K562 (cell line): ENCODE results near the gene GPER1. TPM values are rescaled to one million over a fixed set of nuclear protein-coding genes. Genes with fewer than 3 reads are reported as not detected.

Experiments used
- DMBX1 ChIP-seq: fragments of 250-450 bp; sonication (Bioruptor Pico); IDR thresholded peaks from 2 replicates; pipeline ENCODE4 v1.8.0; 2022; ENCODE audit warnings: inconsistent platforms, mild to moderate bottlenecking, moderate library complexity, borderline replicate concordance
- ETV5 ChIP-seq: sonication (generic); formaldehyde crosslinking; IDR thresholded peaks from 2 replicates; pipeline ENCODE4 v1.4.0; 2020; ENCODE audit warnings: low read depth, mild to moderate bottlenecking, missing genetic modification reagents
- HMG20B ChIP-seq: fragments of 250-450 bp; sonication (Bioruptor Pico); IDR thresholded peaks from 2 replicates; pipeline ENCODE4 v1.5.0; 2021; ENCODE audit warnings: mild to moderate bottlenecking
- MCM3 ChIP-seq: fragments of 450-650 bp; IDR thresholded peaks from 2 replicates; pipeline ENCODE4 v1.6.1; 2016
- POU5F1 ChIP-seq: fragments of 150-350 bp; IDR thresholded peaks from 2 replicates; pipeline ENCODE4 v1.6.1; 2014; ENCODE audit warnings: borderline replicate concordance, low read length, low read depth, mild to moderate bottlenecking; ENCODE audit not compliant: partially characterized antibody
- RFX5 ChIP-seq: IDR thresholded peaks from 2 replicates; pipeline ENCODE4 v1.6.1; 2011; ENCODE audit warnings: low read depth, mild to moderate bottlenecking, improper control_type of control experiment, low read length
- RNF2 ChIP-seq: sonication (generic); IDR thresholded peaks from 2 replicates; pipeline ENCODE4 v1.6.1; 2016
- SIN3A ChIP-seq, 2 experiments: fragments of 150-350 bp in 1 of 2; IDR thresholded peaks; 2 replicates each; pipeline ENCODE4 v1.6.1; 2011 to 2016; ENCODE audit warnings: borderline replicate concordance in 2 of 2, low read depth in 2 of 2, low read length in 2 of 2, mild to moderate bottlenecking in 2 of 2, moderate library complexity in 2 of 2; ENCODE audit not compliant: control insufficient read depth in 1 of 2
- SRSF1 ChIP-seq: fragments of 200-400 bp; formaldehyde crosslinking; IDR thresholded peaks from 2 replicates; pipeline ENCODE4 v1.6.1; 2017; ENCODE audit warnings: mild to moderate bottlenecking, low read depth, low read length, moderate library complexity
- STAT5A ChIP-seq: IDR thresholded peaks from 2 replicates; pipeline ENCODE4 v1.6.1; 2012; ENCODE audit warnings: low read length, inconsistent platforms, borderline replicate concordance
- ZC3H11A ChIP-seq: IDR thresholded peaks from 2 replicates; pipeline ENCODE4 v1.6.1; 2012; ENCODE audit warnings: low read depth, low read length, improper control_type of control experiment
- polyA plus RNA-seq, 8 experiments: library from polyadenylated mRNA; depleted of rRNA in 4 of 8; stranded (reverse) in 5 of 8; unstranded in 3 of 8; fragments of >200 nt; fragmentation: Nextera tagmentation in 2 of 8; fragmentation: Illumina TruSeq in 1 of 8; extraction: Ambion mirVana in 2 of 8; extraction: Trizol in 1 of 8; gene quantifications; 2 replicates each; pipeline versions ENCODE4 v1.2.1 to v1.2.3, GENCODE V29; 2011 to 2014; ENCODE audit warnings: inconsistent platforms in 1 of 8, missing spikeins in 1 of 8
- total RNA-seq, 7 experiments: library from RNA; depleted of rRNA in 6 of 7; stranded (reverse); fragments of >200 nt in 6 of 7; fragmentation: Illumina TruSeq in 2 of 7; extraction: Trizol in 2 of 7; gene quantifications; 2 replicates each; pipeline versions ENCODE4 v1.2.1 to v1.2.3, GENCODE V29; 2011 to 2021; ENCODE audit warnings: low replicate concordance in 1 of 7
- TF ChIP-seq, protein P1 (sequence below): fragments of 450-650 bp; IDR thresholded peaks from 2 replicates; pipeline ENCODE4 v1.6.1; 2018; ENCODE audit not compliant: partially characterized antibody
- TF ChIP-seq, protein P2 (sequence below): fragments of 250-450 bp; sonication (Bioruptor Pico); IDR thresholded peaks from 2 replicates; pipeline ENCODE4 v1.8.0; 2021; ENCODE audit warnings: moderate library complexity, mild to moderate bottlenecking, inconsistent platforms
- TF ChIP-seq, protein P3 (sequence below): sonication (generic); formaldehyde crosslinking; IDR thresholded peaks from 2 replicates; pipeline ENCODE4 v1.8.0; 2022; ENCODE audit warnings: mild to moderate bottlenecking, missing genetic modification reagents, borderline replicate concordance
- TF ChIP-seq, protein P4 (sequence below): sonication (generic); formaldehyde crosslinking; IDR thresholded peaks from 2 replicates; pipeline ENCODE4 v1.8.0; 2022; ENCODE audit warnings: missing genetic modification reagents, mild to moderate bottlenecking, moderate library complexity, borderline replicate concordance
- TF ChIP-seq, protein P5 (sequence below): fragments of 450-650 bp; IDR thresholded peaks from 2 replicates; pipeline ENCODE4 v1.6.1; 2016; ENCODE audit warnings: borderline replicate concordance

GPER1 gene
- total and polyA plus RNA-seq, 9 of the 15 experiments (the other 6 are each of a cell fraction or from before 2014, with no cell fraction given): 0.04 to 0.09 (median 0.08) TPM; not detected in 6

DNA sequence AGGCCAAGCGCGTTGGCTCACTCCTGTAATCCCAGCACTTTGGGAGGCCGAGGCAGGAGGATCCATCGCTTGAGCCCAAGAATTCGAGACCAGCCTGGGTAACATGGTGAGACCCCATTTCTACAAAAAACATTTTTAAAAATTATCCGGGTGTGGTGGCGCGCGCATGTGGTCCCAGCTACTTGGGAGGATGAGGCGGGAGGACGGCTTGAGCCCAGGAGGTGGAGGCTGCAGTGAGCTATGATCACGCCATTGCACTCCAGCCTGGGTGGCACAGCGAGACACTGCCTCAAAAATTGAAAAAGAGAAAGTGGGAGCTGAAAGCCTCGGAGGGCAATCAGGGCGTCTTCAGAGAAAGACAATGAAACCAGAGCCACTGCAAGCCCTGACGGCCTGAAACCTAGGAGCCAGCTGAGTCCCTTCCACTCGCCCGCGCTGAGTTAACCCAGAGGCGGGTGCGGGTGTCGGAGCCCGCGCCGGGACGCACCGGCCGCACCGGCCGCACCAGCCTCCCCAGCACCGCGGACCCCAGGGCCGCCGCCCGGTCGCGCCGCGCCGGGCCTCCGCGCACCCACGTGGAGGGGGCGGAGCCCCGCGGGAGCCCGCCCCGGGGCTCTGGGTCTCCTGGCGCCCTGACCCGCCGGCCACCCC lies 49.7 kb downstream of the GPER1 start (continued):
- TF ChIP-seq, protein P1, sequence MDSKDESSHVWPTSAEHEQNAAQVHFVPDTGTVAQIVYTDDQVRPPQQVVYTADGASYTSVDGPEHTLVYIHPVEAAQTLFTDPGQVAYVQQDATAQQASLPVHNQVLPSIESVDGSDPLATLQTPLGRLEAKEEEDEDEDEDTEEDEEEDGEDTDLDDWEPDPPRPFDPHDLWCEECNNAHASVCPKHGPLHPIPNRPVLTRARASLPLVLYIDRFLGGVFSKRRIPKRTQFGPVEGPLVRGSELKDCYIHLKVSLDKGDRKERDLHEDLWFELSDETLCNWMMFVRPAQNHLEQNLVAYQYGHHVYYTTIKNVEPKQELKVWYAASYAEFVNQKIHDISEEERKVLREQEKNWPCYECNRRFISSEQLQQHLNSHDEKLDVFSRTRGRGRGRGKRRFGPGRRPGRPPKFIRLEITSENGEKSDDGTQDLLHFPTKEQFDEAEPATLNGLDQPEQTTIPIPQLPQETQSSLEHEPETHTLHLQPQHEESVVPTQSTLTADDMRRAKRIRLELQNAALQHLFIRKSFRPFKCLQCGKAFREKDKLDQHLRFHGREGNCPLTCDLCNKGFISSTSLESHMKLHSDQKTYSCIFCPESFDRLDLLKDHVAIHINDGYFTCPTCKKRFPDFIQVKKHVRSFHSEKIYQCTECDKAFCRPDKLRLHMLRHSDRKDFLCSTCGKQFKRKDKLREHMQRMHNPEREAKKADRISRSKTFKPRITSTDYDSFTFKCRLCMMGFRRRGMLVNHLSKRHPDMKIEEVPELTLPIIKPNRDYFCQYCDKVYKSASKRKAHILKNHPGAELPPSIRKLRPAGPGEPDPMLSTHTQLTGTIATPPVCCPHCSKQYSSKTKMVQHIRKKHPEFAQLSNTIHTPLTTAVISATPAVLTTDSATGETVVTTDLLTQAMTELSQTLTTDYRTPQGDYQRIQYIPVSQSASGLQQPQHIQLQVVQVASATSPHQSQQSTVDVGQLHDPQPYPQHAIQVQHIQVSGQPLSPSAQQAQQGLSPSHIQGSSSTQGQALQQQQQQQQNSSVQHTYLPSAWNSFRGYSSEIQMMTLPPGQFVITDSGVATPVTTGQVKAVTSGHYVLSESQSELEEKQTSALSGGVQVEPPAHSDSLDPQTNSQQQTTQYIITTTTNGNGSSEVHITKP: no peak
- TF ChIP-seq, protein P2, sequence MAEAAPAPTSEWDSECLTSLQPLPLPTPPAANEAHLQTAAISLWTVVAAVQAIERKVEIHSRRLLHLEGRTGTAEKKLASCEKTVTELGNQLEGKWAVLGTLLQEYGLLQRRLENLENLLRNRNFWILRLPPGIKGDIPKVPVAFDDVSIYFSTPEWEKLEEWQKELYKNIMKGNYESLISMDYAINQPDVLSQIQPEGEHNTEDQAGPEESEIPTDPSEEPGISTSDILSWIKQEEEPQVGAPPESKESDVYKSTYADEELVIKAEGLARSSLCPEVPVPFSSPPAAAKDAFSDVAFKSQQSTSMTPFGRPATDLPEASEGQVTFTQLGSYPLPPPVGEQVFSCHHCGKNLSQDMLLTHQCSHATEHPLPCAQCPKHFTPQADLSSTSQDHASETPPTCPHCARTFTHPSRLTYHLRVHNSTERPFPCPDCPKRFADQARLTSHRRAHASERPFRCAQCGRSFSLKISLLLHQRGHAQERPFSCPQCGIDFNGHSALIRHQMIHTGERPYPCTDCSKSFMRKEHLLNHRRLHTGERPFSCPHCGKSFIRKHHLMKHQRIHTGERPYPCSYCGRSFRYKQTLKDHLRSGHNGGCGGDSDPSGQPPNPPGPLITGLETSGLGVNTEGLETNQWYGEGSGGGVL (CRISPR knock-in tag): no peak
- TF ChIP-seq HMG20B (CRISPR knock-in tag) (no peak), POU5F1 (no peak), SRSF1 (no peak), STAT5A (no peak), DMBX1 (CRISPR knock-in tag) (no peak), ETV5 (CRISPR knock-in tag) (no peak), ZC3H11A (no peak), RNF2 (no peak), RFX5 (no peak), MCM3 (no peak), SIN3A (IDR thresholded peaks at IDR 0.05; ENCODE audit: borderline replicate concordance in 2 of 2, control insufficient read depth in 1 of 2, low read depth in 2 of 2, low read length in 2 of 2) (peak in 1 of 2 experiments; percentile 95; a peak in 1 of 4 replicates)
- TF ChIP-seq, protein P3, sequence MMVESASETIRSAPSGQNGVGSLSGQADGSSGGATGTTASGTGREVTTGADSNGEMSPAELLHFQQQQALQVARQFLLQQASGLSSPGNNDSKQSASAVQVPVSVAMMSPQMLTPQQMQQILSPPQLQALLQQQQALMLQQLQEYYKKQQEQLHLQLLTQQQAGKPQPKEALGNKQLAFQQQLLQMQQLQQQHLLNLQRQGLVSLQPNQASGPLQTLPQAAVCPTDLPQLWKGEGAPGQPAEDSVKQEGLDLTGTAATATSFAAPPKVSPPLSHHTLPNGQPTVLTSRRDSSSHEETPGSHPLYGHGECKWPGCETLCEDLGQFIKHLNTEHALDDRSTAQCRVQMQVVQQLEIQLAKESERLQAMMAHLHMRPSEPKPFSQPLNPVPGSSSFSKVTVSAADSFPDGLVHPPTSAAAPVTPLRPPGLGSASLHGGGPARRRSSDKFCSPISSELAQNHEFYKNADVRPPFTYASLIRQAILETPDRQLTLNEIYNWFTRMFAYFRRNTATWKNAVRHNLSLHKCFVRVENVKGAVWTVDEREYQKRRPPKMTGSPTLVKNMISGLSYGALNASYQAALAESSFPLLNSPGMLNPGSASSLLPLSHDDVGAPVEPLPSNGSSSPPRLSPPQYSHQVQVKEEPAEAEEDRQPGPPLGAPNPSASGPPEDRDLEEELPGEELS (CRISPR knock-in tag): no peak
- TF ChIP-seq, protein P4, sequence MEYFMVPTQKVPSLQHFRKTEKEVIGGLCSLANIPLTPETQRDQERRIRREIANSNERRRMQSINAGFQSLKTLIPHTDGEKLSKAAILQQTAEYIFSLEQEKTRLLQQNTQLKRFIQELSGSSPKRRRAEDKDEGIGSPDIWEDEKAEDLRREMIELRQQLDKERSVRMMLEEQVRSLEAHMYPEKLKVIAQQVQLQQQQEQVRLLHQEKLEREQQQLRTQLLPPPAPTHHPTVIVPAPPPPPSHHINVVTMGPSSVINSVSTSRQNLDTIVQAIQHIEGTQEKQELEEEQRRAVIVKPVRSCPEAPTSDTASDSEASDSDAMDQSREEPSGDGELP (CRISPR knock-in tag): no peak
- TF ChIP-seq, protein P5, sequence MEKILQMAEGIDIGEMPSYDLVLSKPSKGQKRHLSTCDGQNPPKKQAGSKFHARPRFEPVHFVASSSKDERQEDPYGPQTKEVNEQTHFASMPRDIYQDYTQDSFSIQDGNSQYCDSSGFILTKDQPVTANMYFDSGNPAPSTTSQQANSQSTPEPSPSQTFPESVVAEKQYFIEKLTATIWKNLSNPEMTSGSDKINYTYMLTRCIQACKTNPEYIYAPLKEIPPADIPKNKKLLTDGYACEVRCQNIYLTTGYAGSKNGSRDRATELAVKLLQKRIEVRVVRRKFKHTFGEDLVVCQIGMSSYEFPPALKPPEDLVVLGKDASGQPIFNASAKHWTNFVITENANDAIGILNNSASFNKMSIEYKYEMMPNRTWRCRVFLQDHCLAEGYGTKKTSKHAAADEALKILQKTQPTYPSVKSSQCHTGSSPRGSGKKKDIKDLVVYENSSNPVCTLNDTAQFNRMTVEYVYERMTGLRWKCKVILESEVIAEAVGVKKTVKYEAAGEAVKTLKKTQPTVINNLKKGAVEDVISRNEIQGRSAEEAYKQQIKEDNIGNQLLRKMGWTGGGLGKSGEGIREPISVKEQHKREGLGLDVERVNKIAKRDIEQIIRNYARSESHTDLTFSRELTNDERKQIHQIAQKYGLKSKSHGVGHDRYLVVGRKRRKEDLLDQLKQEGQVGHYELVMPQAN: no peak
